Mucosa of descending colon (tissue), 3 donors: ENCODE data around the gene AOAH. TPM values are rescaled to one million over a fixed set of nuclear protein-coding genes. Genes with fewer than 3 reads are reported as not detected.

Source experiments
- ATAC-seq: fragments of 200-7000 bp; cut with Tn5 transposase; one replicate; pipeline ENCODE4 v1.9.1; 2020; ENCODE audit warnings: mild to moderate bottlenecking, moderate library complexity
- DNase-seq, 3 donors: peaks; one replicate each; pipeline ENCODE4 v3.0.0-alpha.2; 2020
- H3K36me3 ChIP-seq: fragments of 200-600 bp; one replicate; pipeline ENCODE4 v1.8.0; 2021; ENCODE audit warnings: low read depth, mild to moderate bottlenecking
- H3K4me1 ChIP-seq: fragments of 200-600 bp; one replicate; pipeline ENCODE4 v1.8.0; 2021; ENCODE audit warnings: low read depth, mild to moderate bottlenecking
- H3K4me3 ChIP-seq: fragments of 200-600 bp; one replicate; pipeline ENCODE4 v1.8.0; 2021; ENCODE audit warnings: mild to moderate bottlenecking
- H3K9me3 ChIP-seq: fragments of 200-600 bp; one replicate; pipeline ENCODE4 v1.8.0; 2021; ENCODE audit warnings: mild to moderate bottlenecking
- intact Hi-C, 2 donors: fragments of 100-400 bp; cut with DNase I in 1 of 2; cut with micrococcal nuclease in 1 of 2; formaldehyde crosslinking; loops; one replicate each; pipeline versions ENCODE4 v1.11.0 to v1.11.1; 2022; cut with DNase I, micrococcal nuclease
- total RNA-seq, 3 donors: library from RNA; stranded (reverse); fragmentation: NEBNext Ultra II Directional in 2 of 3; extraction: Animal tissue kit (Norgen Biotek cat#: 25700) in 2 of 3; gene quantifications; one replicate each; pipeline versions ENCODE4 v1.2.1 to v1.2.4, GENCODE V29; 2021 to 2023
- TF ChIP-seq, protein P1 (sequence below): fragments of 200-600 bp; IDR thresholded peaks from one replicate; pipeline ENCODE4 v1.8.0; 2022; ENCODE audit warnings: antibody characterized with exemption, mild to moderate bottlenecking
- donor health status: DM: no; HTN: no; CAD: no; lungs with moderate emphysema.
- donor health status: DM: no; HTN: no; CAD: no.
- donor health status: DM: no; HTN: yes; CAD: no.

The AOAH gene
- total RNA-seq, 3 donors from 2014 or later = 15.7 to 36.1 (median 28.8) TPM

DNA sequence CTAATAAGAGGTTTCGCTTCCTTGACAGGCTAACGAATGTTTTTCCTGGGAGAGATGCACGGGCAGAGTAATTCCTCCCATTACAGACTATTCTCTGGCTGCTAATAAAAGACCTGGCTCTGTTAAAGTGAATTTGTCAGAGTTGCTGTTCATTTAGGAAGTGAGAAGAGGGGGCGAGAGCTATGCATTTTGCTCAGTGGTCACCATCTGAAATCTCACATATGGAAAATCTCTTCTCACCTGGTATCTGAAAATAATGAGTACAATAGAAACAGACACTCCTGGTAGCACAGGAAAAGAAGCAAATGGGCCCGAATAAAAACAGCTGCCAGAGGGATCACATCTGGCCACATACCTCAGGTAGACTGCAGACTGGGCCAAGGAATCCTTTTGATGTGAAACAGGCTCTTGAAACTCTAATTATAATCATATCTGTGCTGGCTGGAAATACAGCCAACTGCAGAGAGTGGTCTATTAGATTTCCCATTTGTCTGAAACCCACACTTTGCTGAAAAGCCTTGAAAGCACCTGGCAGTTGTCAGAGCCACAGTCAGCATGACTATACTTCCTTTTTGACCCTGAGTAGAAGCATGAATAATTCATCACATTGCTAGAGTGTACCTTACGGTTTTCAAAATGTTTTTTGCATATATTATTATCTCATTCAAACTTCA lies 33.6 kb downstream of the AOAH start:
- Histone ChIP-seq H3K9me3 (no peaks in the 10 kb centered on the region), H3K36me3 (no peaks in the 10 kb centered on the region), H3K4me3 (no peak overlapping the region), H3K4me1 (no peaks in the 10 kb centered on the region)
- ATAC-seq (peak; percentile 28), DNase-seq (no peak)
- TF ChIP-seq, protein P1, sequence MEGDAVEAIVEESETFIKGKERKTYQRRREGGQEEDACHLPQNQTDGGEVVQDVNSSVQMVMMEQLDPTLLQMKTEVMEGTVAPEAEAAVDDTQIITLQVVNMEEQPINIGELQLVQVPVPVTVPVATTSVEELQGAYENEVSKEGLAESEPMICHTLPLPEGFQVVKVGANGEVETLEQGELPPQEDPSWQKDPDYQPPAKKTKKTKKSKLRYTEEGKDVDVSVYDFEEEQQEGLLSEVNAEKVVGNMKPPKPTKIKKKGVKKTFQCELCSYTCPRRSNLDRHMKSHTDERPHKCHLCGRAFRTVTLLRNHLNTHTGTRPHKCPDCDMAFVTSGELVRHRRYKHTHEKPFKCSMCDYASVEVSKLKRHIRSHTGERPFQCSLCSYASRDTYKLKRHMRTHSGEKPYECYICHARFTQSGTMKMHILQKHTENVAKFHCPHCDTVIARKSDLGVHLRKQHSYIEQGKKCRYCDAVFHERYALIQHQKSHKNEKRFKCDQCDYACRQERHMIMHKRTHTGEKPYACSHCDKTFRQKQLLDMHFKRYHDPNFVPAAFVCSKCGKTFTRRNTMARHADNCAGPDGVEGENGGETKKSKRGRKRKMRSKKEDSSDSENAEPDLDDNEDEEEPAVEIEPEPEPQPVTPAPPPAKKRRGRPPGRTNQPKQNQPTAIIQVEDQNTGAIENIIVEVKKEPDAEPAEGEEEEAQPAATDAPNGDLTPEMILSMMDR = no peak
- intact Hi-C loops = no loop called here

DNA sequence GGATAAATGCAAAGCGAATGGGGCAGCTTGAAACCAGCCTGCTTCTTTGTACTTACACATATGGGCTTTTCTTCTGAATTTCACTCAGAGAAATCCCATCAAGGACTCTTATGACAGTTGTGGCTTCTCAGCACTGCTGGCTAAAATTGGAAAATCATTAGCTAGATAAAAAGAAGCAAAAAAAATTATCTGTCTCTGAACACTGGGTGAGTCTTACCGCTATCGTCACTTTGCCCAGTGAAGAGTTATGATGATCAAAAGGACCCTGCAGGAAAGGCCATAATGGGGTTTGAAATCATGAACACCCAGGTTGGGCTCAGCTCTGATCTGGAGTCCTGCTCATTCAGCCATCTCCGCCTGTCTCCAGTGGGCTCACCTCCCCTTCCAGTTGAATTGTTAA lies 34.3 kb downstream of the AOAH start:
- intact Hi-C loops = no loop called here
- DNase-seq = no peak
- ATAC-seq = no peak
- Histone ChIP-seq H3K9me3 (no peaks in the 10 kb centered on the region), H3K36me3 (no peaks in the 10 kb centered on the region), H3K4me1 (no peaks in the 10 kb centered on the region), H3K4me3 (no peak overlapping the region)
- TF ChIP-seq, protein P1 = no peak

DNA sequence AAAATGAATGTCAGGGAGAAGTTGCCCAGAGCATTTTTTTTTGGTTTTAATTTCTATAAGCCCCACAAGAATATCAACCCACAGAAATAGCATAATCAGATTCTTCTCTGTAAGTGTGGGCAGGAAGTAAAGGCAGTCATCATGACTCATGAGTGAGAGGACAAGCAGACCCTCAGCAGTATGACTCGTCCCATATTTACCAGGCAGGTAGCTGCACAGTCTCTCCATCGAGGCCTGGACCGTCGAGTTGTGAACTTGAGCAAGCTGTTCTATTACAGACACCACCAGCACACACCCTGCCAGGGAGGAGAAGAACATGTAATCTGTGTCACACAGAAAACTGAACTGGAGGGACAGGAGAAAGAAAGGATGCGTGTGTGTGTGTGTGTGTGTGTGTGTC lies 37.8 kb downstream of the AOAH start:
- DNase-seq (peak in 1 of 3 donors; percentile 44), ATAC-seq (peak; percentile 69)
- Histone ChIP-seq H3K4me3 (no peak overlapping the region), H3K4me1 (no peaks in the 10 kb centered on the region), H3K9me3 (no peaks in the 10 kb centered on the region), H3K36me3 (no peaks in the 10 kb centered on the region)
- TF ChIP-seq, protein P1 = no peak
- intact Hi-C loops = no loop called here

DNA sequence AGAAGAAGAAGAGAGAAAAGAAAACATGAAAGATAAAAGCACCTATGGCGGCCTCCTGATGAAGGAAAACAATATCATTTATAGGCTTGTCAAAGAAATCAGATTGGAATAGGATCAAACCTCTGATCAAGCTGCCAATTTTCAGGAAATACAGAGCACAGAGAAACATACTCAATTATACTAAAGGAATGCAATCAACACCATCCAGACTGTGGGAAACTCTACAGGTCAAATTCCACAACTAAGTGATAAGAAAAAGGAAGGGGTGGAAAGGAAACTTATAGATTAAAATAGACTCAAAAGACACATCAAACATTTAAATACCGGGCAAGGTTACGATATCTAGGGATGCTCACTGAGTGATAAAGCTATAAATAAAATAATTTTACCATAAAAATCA lies 39.3 kb downstream of the AOAH start:
- no peaks in the 10 kb centered on the region for H3K9me3 ChIP-seq
- DNase-seq = no peak
- no peak overlapping the region for H3K4me3 ChIP-seq
- H3K4me1 ChIP-seq = no peaks in the 10 kb centered on the region
- TF ChIP-seq, protein P1 = no peak
- no peaks in the 10 kb centered on the region for H3K36me3 ChIP-seq
- ATAC-seq = peak; percentile 63
- intact Hi-C loops = no loop called here

DNA sequence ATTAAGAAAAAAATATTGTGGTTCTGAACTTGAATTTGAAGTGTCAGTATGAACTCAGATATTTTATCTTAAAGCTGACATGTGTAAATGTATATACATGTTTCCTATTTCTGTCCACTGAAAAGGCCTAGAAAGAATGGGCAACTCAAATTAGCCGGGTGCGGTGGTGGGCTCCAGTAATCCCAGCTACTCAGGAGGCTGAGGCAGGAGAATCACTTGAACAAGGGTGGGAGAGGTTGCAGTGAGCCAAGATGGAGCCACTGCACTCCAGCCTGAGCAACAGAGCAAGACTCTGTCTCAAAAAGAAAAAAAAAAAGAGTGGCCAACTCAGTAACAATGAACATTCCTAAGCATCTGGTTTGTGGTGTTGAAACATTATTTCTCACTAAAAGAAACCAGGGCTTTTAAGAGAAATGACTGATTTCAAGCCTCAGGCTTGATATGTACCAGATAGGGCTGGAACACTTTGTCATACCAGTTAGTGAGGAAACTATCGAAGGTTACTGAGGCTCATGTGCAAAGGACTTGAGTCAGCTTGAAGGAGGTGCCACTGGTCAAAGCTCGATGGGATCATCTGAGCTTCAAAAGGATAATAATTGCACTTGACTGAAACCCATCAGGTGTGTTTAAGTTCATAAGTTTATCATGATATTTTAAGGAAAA lies 40.5 kb downstream of the AOAH start:
- Histone ChIP-seq H3K4me3 (no peak overlapping the region), H3K36me3 (no peaks in the 10 kb centered on the region), H3K4me1 (no peaks in the 10 kb centered on the region), H3K9me3 (no peaks in the 10 kb centered on the region)
- intact Hi-C loops = no loop called here
- DNase-seq = no peak
- no peak for ATAC-seq
- TF ChIP-seq, protein P1 = no peak
